GM18861 (cell line): ENCODE data around the gene CYB5R4.
A peak's percentile ranks its signal among the peaks of the same experiment; 100 is the strongest.

Source experiments
- ATAC-seq: cut with Tn5 transposase; IDR thresholded peaks from one replicate; pipeline ENCODE4 v1.9.1; 2021; ENCODE audit not compliant: unreplicated experiment

CYB5R4 gene

GRCh38 chr6:83859410-83860358 is at the start of gene CYB5R4:
CYB5R4 (plus strand) TSS chr6:83859689; CDS start chr6:83859783, 94 bp downstream.
- ATAC-seq = peak; percentile 96

DNA sequence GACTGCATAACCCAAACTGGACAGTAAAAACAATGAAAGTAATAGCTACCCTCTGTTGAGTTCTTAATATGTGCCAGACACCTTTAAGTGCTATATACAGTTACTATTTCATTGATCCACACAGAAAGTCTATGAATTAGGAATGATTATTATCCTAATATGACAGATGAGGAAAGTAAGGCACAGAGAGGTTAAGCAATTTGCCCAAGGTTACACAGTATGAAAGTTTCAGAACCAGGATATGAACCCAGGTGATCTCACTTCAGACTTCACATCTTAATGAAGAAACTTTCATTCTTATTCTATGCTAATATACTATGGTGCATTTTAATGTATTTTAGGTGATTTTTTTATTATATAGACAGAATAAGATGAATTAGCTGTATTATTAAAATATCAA is 46.9 kb upstream of the CYB5R4 start:
- no peak for ATAC-seq

GRCh38 chr6:83815631-83816272 is 43.7 kb upstream of the CYB5R4 start:
- ATAC-seq = no peak

GRCh38 chr6:83822629-83823169 is 36.8 kb upstream of the CYB5R4 start:
- no peak for ATAC-seq

DNA sequence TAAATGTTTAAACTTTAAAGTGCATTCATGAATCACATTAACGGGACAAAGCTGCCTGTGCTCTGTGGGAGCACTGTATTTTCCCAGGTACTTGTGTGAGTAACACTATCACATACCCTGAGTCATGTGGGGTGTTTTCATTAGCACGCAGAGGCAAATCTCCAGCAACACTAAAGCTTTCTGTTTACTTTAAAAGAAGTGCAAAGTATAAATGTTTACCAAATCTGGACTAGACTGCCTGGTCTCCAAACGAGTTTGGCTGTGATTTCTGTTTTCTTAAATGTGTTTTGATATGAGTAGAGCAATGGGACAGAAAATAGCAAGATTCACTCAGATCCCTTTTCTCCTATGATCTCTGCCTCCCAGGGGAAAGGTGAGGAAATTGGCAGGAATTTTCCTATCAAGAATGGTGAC is 35.1 kb upstream of the CYB5R4 start:
- ATAC-seq = no peak

DNA sequence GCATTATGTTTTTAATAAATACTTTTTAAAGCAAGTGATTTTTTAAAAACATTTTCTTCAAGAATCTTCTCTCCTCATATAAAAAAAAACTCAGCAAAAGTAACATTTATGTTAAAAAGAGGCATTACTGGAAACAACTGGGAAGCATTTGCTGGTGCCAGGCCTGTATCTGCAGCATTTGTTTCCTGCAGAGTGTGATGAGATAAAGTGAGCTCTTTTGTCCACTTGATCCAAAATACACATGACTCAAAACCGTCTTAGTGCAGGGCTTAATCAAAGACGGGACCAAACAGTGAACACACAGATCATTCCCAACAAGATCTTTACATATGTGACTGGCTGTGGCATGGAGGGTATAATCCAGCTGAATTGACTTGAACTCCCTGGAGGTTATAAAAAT is 34.7 kb upstream of the CYB5R4 start:
- no peak for ATAC-seq

DNA sequence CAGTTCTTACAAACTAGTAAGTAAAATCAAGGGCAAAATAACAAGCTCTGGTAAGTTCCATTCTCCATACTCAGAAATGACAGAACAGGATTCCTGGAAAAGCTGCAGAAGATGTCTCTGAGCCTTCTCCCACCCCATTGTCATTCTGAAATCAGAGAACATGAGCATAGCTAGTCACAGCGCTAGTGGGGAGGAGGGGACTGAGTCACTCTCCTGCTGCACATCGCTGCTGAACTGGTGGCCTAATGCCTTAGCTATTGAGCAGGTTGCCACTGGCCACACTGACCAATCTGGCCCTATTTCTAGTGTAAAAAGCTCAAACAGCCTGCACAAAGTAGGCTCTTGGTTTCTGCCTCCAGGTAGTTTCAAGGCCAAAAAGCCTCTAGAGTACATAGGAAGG is 32.4 kb upstream of the CYB5R4 start:
- no peak for ATAC-seq

- no peak for ATAC-seq
Measured at GRCh38 chr6:83838727-83839126, 20.8 kb upstream of the CYB5R4 start.

DNA sequence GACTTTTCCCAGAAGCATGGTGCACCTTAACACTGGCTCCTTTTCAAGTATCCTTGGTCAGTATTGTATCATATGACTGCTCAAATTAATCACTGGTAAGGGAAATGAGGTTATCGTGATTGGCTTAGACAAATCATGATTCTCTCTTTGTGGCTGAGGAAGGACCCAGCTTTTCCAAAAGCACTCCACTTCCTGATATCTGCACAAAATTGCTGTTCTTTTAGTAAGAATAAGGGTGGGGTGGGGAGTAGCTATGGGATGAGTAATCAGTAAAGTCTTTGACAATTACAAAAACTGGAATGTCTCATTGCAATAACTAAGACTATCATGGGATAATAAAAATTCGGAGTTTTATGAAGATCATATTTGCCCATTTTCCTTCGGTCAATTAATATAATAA is 15.3 kb upstream of the CYB5R4 start:
- ATAC-seq = no peak

- no peak for ATAC-seq
Measured at GRCh38 chr6:83846291-83846690, 13.2 kb upstream of the CYB5R4 start.

DNA sequence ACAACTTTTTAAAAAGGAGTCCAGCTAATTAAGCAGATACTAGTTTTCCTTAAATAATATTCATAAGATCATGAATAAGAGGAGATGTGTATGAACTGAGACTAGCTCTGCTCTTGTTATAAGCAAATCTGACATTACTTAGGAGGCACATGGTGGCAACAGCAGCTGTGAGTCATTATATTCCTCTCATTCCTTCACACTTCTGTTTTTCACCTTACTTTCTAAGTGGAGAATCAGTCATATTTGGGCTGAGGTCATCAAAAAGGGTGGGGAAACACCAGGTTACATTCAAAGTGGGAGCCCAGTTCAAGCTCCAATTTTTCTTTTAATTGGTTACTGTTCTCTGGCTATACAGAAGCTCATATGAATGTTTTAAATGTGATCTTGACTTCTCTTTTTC is 12.3 kb upstream of the CYB5R4 start:
- ATAC-seq = peak; percentile 88

DNA sequence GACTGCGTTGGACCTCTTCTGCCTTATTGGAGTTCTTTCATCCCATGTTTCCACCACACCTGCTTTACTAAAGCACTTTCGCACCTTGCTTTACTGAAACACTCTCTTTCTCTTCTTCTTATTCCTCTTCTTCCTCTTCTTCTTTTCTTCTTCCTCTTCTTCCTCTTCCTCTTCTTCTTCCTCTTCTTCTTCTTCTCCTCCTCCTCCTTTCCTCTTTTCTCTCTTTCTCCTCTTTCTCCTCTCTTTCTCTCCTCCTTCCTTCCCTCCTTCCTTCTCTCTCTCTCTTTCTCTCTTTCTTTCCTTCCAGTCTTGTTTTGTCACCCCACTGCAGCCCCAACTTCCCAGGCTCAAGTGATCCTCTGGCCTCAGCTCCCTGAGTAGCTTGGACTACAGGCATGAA is 10.4 kb upstream of the CYB5R4 start:
- no peak for ATAC-seq

DNA sequence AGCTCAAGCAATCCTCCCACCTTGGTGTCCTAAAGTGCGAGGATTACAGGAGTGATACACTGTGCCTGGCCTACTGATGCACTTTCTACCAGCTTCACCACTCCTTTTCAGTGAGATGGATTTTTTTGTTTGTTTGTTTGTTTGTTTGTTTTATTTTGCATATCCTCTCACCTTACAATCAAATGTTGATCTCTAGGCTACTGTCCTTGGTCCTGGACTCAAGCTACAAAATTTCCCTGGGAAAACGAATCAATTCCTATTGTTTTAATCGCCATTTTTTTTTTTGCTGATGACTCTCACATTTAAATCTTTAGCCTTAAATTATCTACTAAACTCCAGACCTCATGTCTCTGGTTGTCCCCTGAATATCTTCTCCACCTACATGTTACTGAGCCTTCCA is 9.9 kb upstream of the CYB5R4 start:
- no peak for ATAC-seq

- no peak for ATAC-seq
Measured at GRCh38 chr6:83852528-83853177, 6.8 kb upstream of the CYB5R4 start.

DNA sequence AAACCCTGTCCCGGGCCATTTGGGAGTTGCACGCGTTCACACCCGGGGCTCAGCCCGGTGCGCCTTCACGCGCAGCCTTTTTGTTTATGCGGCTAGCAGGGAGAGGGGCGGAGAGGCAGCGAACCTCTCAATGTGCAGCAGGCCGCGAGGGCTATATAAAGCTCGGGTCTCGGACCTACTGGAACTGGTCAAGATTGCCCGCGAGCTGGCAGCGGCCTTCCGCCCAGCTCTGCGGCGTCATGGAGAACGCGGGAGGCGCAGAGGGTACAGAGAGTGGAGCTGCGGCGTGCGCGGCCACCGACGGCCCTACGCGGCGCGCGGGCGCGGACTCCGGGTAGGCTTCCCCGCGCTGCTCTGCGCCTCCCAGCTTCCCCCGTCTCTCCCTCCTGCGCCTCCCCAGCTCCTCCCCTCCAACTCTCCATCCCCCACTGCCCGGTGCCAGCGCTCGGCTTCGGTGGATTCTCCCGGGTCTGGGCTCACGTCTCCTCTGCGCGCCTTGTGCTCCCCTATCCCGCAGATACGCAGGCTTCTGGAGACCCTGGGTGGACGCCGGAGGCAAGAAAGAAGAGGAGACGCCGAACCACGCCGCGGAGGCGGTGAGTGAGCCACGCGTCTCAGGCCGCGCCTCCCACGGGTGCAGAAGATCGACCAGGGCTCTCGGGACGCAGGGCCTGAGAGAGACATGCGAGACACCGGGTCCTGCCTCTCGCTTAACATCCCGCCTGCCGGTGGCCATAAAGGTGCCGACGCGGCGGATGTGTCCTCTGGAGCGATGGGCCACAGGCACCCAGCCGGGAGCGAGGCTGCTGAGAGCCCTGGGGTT is 6.1 kb upstream of the CYB5R4 start, which contains the start of gene RIPPLY2:
RIPPLY2 (plus strand) TSS at position 183 of the 823 bp plus-strand sequence; CDS start at position 240, 57 bp downstream.
- peak; percentile 50 for ATAC-seq

GRCh38 chr6:83854001-83854501 is 5.4 kb upstream of the CYB5R4 start:
- ATAC-seq = no peak

DNA sequence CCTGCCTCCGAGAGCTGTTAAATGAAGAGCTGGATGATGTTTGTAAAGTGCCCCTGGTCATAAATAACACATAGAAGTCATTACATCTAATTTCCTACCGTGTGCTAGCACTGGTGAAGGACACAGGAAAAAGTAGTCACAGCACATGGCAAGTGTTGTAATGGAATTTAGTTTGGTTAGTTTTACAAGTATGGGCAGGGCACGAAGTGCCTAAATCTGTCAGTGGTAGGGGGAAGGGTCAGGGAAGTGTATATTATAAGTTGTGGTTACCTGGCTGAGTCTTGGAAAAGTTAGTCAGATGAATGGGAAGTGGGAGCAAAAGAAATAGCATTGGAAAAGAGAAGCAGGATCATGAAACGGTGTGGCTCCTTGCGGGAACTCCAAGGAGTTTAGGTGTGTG is 4.7 kb upstream of the CYB5R4 start:
- ATAC-seq = no peak

GRCh38 chr6:83860359-83860755 is 868 bp downstream of the CYB5R4 start:
- ATAC-seq = no peak

GRCh38 chr6:83860782-83861495 is 1.4 kb downstream of the CYB5R4 start:
- no peak for ATAC-seq
